Mesothelial cell of epicardium (in vitro differentiated cells): ENCODE data around the gene CTBP2. TPM values are rescaled to one million over a fixed set of nuclear protein-coding genes. Genes with fewer than 3 reads are reported as not detected.
A peak's percentile ranks its signal among the peaks of the same experiment; 100 is the strongest.

Experiments used
- DNase-seq, 2 experiments: peaks; one replicate each; pipeline ENCODE4 v3.0.0; 2021; ENCODE audit warnings: low spot score in 2 of 2; ENCODE audit not compliant: unreplicated experiment in 2 of 2
- H3K27ac Mint-ChIP-seq: 2 replicates; pipeline ENCODE4 v1.8.0; 2021; ENCODE audit warnings: mixed read lengths
- H3K27me3 Mint-ChIP-seq: 2 replicates; pipeline ENCODE4 v1.8.0; 2021; ENCODE audit warnings: low read depth, mixed read lengths
- H3K36me3 Mint-ChIP-seq: 2 replicates; pipeline ENCODE4 v1.8.0; 2021; ENCODE audit warnings: mixed read lengths
- H3K4me1 Mint-ChIP-seq: 2 replicates; pipeline ENCODE4 v1.8.0; 2021; ENCODE audit warnings: mixed read lengths
- H3K4me3 Mint-ChIP-seq: 2 replicates; pipeline ENCODE4 v1.8.0; 2021; ENCODE audit warnings: mild to moderate bottlenecking, moderate library complexity, mixed read lengths
- H3K9me3 Mint-ChIP-seq: 2 replicates; pipeline ENCODE4 v1.8.0; 2021; ENCODE audit warnings: mixed read lengths
- total RNA-seq: library from RNA; stranded (reverse); gene quantifications from 3 replicates; pipeline ENCODE4 v1.2.1, GENCODE V29; 2021
- TF ChIP-seq, protein P1 (sequence below): fragments of 200-600 bp; sonication (generic); IDR thresholded peaks from one replicate; pipeline ENCODE4 v1.5.0; 2021; ENCODE audit warnings: antibody characterized with exemption; ENCODE audit not compliant: unreplicated experiment

The CTBP2 gene
- total RNA-seq, 1 donor from 2014 or later: 122 TPM

DNA sequence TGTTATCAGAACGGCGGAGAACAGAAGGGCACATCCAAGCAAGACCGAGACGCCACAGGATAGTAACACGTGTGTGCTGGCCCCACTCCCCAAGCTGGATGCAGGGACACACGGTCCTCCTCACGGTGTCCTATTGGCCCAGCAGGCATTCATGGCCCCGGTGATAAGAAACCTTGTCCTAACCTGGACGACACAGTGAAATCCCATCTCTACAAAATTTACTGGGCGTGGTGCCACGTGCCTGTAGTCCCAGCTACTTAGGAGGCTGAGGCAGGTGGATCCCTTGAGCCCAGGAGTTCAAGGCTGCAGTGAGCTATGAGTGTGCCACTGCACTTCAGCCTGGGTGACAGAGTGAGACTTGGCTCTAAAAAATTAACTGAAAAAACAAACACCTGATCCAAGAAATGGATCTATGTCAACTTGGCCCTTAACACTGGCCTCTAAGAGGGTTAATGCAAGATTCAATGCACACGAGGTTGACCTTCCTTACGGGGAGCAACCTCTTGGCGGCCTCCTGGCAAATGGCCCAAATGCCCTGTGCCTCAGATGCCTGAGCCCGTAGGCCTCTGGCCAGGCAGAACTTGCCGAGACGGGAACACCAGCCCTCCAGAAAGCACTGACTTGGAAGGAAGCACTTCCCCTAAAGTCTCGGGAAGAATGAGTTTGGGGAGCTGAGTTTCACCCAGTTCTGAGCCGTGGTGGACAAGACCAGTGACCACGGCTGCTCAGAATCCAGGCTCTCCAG, 146.1 kb downstream of the CTBP2 start:
- no peaks in the 10 kb centered on the region for H3K27me3 Mint-ChIP-seq
- peaks cover 24% of the 10 kb centered on the region for H3K36me3 Mint-ChIP-seq
- no peak overlapping the region for H3K27ac Mint-ChIP-seq
- peaks cover 2% of the 10 kb centered on the region for H3K4me1 Mint-ChIP-seq
- no peak overlapping the region for H3K4me3 Mint-ChIP-seq
- TF ChIP-seq, protein P1, sequence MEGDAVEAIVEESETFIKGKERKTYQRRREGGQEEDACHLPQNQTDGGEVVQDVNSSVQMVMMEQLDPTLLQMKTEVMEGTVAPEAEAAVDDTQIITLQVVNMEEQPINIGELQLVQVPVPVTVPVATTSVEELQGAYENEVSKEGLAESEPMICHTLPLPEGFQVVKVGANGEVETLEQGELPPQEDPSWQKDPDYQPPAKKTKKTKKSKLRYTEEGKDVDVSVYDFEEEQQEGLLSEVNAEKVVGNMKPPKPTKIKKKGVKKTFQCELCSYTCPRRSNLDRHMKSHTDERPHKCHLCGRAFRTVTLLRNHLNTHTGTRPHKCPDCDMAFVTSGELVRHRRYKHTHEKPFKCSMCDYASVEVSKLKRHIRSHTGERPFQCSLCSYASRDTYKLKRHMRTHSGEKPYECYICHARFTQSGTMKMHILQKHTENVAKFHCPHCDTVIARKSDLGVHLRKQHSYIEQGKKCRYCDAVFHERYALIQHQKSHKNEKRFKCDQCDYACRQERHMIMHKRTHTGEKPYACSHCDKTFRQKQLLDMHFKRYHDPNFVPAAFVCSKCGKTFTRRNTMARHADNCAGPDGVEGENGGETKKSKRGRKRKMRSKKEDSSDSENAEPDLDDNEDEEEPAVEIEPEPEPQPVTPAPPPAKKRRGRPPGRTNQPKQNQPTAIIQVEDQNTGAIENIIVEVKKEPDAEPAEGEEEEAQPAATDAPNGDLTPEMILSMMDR: no peak
- H3K9me3 Mint-ChIP-seq: peaks cover under 1% of the 10 kb centered on the region
- DNase-seq: no peak

DNA sequence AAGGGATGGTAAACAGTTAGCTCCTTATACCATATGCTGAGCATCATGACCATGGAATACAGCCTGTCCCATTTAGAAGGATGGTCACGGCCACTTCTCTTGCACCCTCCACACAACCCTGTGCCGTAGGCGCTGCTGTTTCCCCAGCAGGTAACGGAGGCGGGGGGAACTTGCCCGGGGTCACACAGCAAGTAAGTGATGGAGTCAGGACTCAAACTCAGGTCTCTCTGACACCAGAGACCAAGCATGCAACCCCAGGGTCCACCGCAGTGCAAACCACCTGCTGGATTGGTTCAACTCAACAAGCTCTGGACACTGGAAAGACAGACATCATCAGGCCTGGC, 146.9 kb downstream of the CTBP2 start:
- peaks cover 10% of the 10 kb centered on the region for H3K4me1 Mint-ChIP-seq
- no peak overlapping the region for H3K4me3 Mint-ChIP-seq
- no peak overlapping the region for H3K27ac Mint-ChIP-seq
- TF ChIP-seq, protein P1: no peak
- no peak for DNase-seq
- no peaks in the 10 kb centered on the region for H3K27me3 Mint-ChIP-seq
- H3K9me3 Mint-ChIP-seq: no peaks in the 10 kb centered on the region
- H3K36me3 Mint-ChIP-seq: peaks cover 22% of the 10 kb centered on the region

DNA sequence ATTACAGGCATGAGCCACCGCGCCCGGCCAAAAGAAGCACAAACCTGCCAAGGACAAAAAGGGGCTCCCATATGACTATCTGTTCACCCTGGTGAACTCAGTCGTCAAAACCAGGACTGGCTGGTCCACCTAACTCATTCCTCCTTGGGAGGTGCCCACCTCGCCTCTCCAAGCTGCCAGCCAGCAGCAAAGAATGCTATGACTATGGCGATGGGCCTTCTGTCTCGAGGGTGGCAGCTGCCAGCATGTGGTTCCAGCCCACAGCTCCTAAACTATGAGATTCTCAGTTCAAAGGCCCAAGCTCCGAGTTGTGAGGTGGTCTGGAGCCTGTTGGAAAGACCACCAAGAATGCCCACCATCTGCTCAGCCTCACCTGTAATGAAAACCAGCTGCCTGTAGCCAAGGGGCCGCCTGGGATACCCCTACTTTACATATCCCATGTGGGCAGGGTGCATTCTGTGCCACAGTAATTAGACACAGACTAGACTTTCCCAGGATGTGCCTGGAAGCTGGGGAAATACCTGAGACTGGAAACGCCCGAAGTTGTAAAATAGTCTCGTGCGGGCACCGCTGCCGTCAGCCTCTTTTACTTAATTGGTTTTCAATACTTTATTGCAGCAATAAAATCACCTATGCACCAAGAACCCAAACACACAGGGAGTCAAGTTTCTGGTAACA, 147.4 kb downstream of the CTBP2 start:
- TF ChIP-seq, protein P1: no peak
- Mint-ChIP-seq H3K27me3 (no peaks in the 10 kb centered on the region), H3K27ac (no peak overlapping the region), H3K4me1 (peaks cover 14% of the 10 kb centered on the region), H3K4me3 (no peak overlapping the region), H3K36me3 (peaks cover 20% of the 10 kb centered on the region), H3K9me3 (no peaks in the 10 kb centered on the region)
- no peak for DNase-seq

DNA sequence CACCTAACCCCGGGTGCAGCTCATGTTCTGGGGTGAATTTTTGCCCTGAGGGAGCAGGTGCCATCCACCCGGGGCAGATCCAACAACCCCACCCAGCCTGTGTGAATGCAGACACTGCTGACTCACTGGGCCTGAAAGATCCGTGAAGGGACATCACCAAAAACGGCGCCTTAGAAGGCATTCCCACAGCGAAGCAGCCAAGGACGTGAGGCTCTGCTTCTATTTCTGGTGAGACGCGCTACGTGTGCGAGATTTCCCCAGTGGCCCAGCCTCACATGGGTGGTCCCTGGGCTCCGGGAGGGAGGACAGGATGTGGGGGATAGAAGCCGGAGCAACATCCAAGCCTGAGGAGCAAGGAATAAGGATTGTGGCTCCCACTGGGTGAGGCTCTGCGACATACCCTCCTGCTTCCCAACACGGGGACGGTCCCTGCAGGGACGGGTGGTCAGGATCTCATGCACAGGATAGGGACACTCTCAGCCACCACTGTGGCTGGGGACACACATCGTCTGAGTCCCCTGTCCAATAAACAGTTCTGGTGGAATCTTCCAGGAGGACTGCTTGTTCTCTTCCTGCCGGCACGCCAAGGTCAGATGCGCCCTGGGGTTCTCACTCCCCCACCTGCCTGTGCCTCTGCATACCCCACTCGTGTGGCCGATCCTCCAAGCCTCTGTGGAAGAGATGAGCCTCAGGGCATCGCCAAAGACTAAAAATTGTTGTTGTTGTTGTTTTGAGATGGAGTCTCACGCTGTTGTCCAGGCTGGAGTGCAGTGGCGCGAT, 148.2 kb downstream of the CTBP2 start:
- H3K36me3 Mint-ChIP-seq: peaks cover 17% of the 10 kb centered on the region
- no peaks in the 10 kb centered on the region for H3K27me3 Mint-ChIP-seq
- H3K4me3 Mint-ChIP-seq: no peak overlapping the region
- H3K9me3 Mint-ChIP-seq: no peaks in the 10 kb centered on the region
- DNase-seq: no peak
- TF ChIP-seq, protein P1: no peak
- H3K27ac Mint-ChIP-seq: no peak overlapping the region
- H3K4me1 Mint-ChIP-seq: peaks cover 14% of the 10 kb centered on the region

DNA sequence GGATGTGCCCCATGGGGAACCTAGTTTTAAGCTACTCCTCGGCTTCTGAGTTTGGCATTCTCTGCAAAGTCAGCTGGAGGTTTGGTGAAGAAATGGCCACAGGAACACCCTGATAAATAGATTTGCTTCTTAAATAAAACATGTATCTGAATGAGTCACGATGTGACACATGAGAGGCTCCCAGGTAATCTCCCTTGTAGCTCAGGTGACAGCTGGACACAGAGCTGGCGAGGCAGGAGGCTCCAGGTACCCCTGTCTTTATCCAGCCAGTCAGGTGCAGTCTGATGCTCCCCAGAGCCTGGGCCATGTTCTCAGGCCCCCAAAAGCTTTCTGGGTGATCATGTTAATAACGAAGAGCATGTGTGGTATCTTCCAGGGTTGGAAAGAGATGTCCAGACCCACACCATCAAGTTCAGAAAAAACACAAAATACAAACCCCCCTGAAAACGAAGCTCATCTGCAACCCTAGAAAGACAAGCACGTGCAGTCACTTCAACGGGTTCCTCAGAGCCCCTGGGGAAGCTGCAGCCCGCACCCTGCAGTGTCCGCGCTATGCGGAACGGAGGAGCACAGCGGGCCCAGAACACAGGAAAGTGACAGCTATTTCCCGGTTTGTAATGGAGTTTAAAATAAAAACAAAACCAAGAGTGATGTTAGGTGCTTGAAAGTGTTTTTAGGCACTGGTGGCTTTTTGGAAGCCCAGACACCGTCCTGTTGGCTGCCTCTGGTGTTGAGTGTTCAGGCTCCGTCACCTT, 149.0 kb downstream of the CTBP2 start:
- Mint-ChIP-seq H3K9me3 (no peaks in the 10 kb centered on the region), H3K36me3 (peaks cover 12% of the 10 kb centered on the region), H3K4me1 (peaks cover 14% of the 10 kb centered on the region), H3K4me3 (no peak overlapping the region), H3K27ac (peak overlapping the region; percentile 66), H3K27me3 (no peaks in the 10 kb centered on the region)
- TF ChIP-seq, protein P1: no peak
- DNase-seq: no peak
